GM12878 (cell line): ENCODE measurements around the gene CA5A. TPM values are rescaled to one million over a fixed set of nuclear protein-coding genes. Genes with fewer than 3 reads are reported as not detected.

Source experiments
- ATAC-seq: fragments of 200-7000 bp; cut with Tn5 transposase; 3 replicates; pipeline ENCODE4 v1.9.1; 2020; ENCODE audit warnings: mild to moderate bottlenecking, moderate library complexity
- BruUV-seq: library from RNA; stranded (reverse); fragments of 400-500 nt; replicated peaks from 2 replicates; lab custom pipeline; 2021; lab: Mats Ljungman, UMichigan
- CTCF ChIA-PET: fragments of 300-600 bp; sonication (Branson Sonifier 250); formaldehyde crosslinking; extraction: SDS; loops from one replicate; lab custom pipeline; 2021; ENCODE audit warnings: inconsistent platforms; lab: Yijun Ruan, JAX
- POLR2A ChIA-PET: fragments of 350-600 bp; formaldehyde crosslinking; extraction: SDS; loops from one replicate; lab custom pipeline; 2021; ENCODE audit warnings: inconsistent platforms; lab: Charles Lee
- RAD21 ChIA-PET: fragments of 300-600 bp; sonication (Branson Sonifier 250); formaldehyde crosslinking; loops from one replicate; lab custom pipeline; 2023; ENCODE audit warnings: antibody characterized with exemption; ENCODE audit not compliant: unreplicated experiment; lab: Charles Lee
- SMC1A ChIA-PET: fragments of 300-600 bp; sonication (Branson Sonifier 250); formaldehyde crosslinking; loops from one replicate; lab custom pipeline; 2023; ENCODE audit not compliant: unreplicated experiment, uncharacterized antibody; lab: Charles Lee
- DNase-seq: peaks from one replicate; pipeline ENCODE4 v3.0.0-alpha.2; 2011; ENCODE audit warnings: low read depth, low spot score
- FAIRE-seq: peaks from 3 replicates; lab custom pipeline; 2011; peaks lifted over from hg19 to GRCh38; lab: Jason Lieb, UNC
- H2AFZ ChIP-seq: 2 replicates; pipeline ENCODE4 v1.6.0; 2011; ENCODE audit warnings: low read depth, low read length, control low read depth; ENCODE audit not compliant: control insufficient read depth
- H3K27ac ChIP-seq: 2 replicates; pipeline ENCODE4 v1.5.1; 2011; ENCODE audit warnings: control low read depth; ENCODE audit not compliant: control insufficient read depth, insufficient read depth
- H3K27me3 ChIP-seq, 2 experiments: replicated peaks in 1 of 2; 2 replicates each; pipeline versions ENCODE4 v1.6.0 to v1.6.1; 2011; ENCODE audit warnings: low read length in 1 of 2; ENCODE audit not compliant: control insufficient read depth in 2 of 2, insufficient read depth in 2 of 2
- H3K36me3 ChIP-seq, 2 experiments: 2 replicates each; pipeline ENCODE4 v1.5.1; 2011; ENCODE audit warnings: low read length in 1 of 2; ENCODE audit not compliant: control insufficient read depth in 2 of 2, insufficient read depth in 2 of 2
- H3K4me1 ChIP-seq: 2 replicates; pipeline ENCODE4 v1.6.1; 2011; ENCODE audit warnings: mild to moderate bottlenecking, low read length, moderate library complexity, mixed read lengths; ENCODE audit not compliant: control insufficient read depth, insufficient read depth
- H3K4me2 ChIP-seq: 2 replicates; pipeline ENCODE4 v1.6.0; 2011; ENCODE audit warnings: control low read depth; ENCODE audit not compliant: control insufficient read depth, insufficient read depth
- H3K4me3 ChIP-seq: fragments of 200-600 bp; sonication (generic); 2 replicates; pipeline ENCODE4 v1.5.1; 2016
- H3K79me2 ChIP-seq: 2 replicates; pipeline ENCODE4 v1.6.0; 2011; ENCODE audit warnings: low read length; ENCODE audit not compliant: control insufficient read depth, insufficient read depth
- H3K9ac ChIP-seq: 2 replicates; pipeline ENCODE4 v1.8.0; 2011; ENCODE audit warnings: low read length, control low read depth, mixed read lengths; ENCODE audit not compliant: control insufficient read depth, insufficient read depth
- H3K9me3 ChIP-seq: replicated peaks from 3 replicates; pipeline ENCODE4 v1.5.1; 2011; ENCODE audit warnings: mild to moderate bottlenecking, low read length; ENCODE audit not compliant: control insufficient read depth, insufficient read depth
- H4K20me1 ChIP-seq: 2 replicates; pipeline ENCODE4 v1.6.0; 2011; ENCODE audit not compliant: control insufficient read depth, insufficient read depth
- ATF7 ChIP-seq: fragments of 450-650 bp; IDR thresholded peaks from 2 replicates; pipeline ENCODE4 v1.6.1; 2016; ENCODE audit warnings: low read depth, mild to moderate bottlenecking
- BRCA1 ChIP-seq: IDR thresholded peaks from 2 replicates; pipeline ENCODE4 v1.6.1; 2011; ENCODE audit warnings: low read depth, low read length, improper control_type of control experiment
- CBX3 ChIP-seq: fragments of 200-600 bp; sonication (generic); IDR thresholded peaks from 2 replicates; pipeline ENCODE4 v1.6.1; 2016; ENCODE audit warnings: low read depth, borderline replicate concordance
- CBX5 ChIP-seq: sonication (generic); IDR thresholded peaks from 2 replicates; pipeline ENCODE4 v1.6.1; 2016; ENCODE audit warnings: low read depth, moderate library complexity, mild to moderate bottlenecking, inconsistent platforms
- CHD4 ChIP-seq: fragments of 200-600 bp; sonication (generic); IDR thresholded peaks from 2 replicates; pipeline ENCODE4 v1.6.1; 2016; ENCODE audit warnings: mild to moderate bottlenecking
- CREM ChIP-seq: IDR thresholded peaks from 2 replicates; pipeline ENCODE4 v1.6.1; 2014; ENCODE audit warnings: antibody characterized with exemption, low read depth
- SMC3 ChIP-seq: IDR thresholded peaks from 2 replicates; pipeline ENCODE4 v1.6.1; 2011; ENCODE audit warnings: low read length, improper control_type of control experiment, borderline replicate concordance
- SREBF2 ChIP-seq: IDR thresholded peaks from 2 replicates; pipeline ENCODE4 v1.6.1; 2012; ENCODE audit warnings: mild to moderate bottlenecking, low read length
- SUPT20H ChIP-seq: IDR thresholded peaks from 2 replicates; pipeline ENCODE4 v1.6.1; 2011; ENCODE audit warnings: low read depth, mild to moderate bottlenecking, low read length, moderate library complexity, borderline replicate concordance; ENCODE audit not compliant: control insufficient read depth
- TCF12 ChIP-seq: IDR thresholded peaks from 2 replicates; pipeline ENCODE4 v1.6.1; 2011; ENCODE audit warnings: low read depth, mild to moderate bottlenecking, low read length
- WRNIP1 ChIP-seq: IDR thresholded peaks from 2 replicates; pipeline ENCODE4 v1.6.1; 2011; ENCODE audit warnings: low read depth, low read length, improper control_type of control experiment, borderline replicate concordance
- WGBS: methylation state at CpG from one replicate; pipeline ENCODE4 v1.1.6; 2016; ENCODE audit warnings: low lambda C conversion rate; ENCODE audit not compliant: insufficient replicate concordance, insufficient coverage; ENCODE audit errors: missing lambda C conversion rate; 5-methylcytosine and 5-hydroxymethylcytosine counted together
- in situ Hi-C: fragments of 300-500 bp; cut with MboI; formaldehyde crosslinking; loops from 9 replicates; pipeline ENCODE4 v1.14.3; 2018; ENCODE audit warnings: mixed read lengths
- intact Hi-C: fragments of 100-400 bp; cut with micrococcal nuclease; formaldehyde crosslinking; loops from one replicate; pipeline ENCODE4 v1.14.2; 2022; ENCODE audit not compliant: unreplicated experiment
- polyA plus RNA-seq, 11 experiments: library from polyadenylated mRNA; depleted of rRNA in 4 of 11; unstranded in 6 of 11; stranded (reverse) in 5 of 11; fragments of >200 nt; fragmentation: Nextera tagmentation in 4 of 11; fragmentation: Illumina TruSeq in 1 of 11; extraction: Ambion mirVana in 4 of 11; extraction: Trizol in 1 of 11; gene quantifications; 1 replicate in 1 of 11; 2 replicates in 10 of 11; pipeline versions ENCODE4 v1.2.1 to v1.2.3, GENCODE V29; 2011 to 2016; ENCODE audit warnings: inconsistent platforms in 2 of 11, missing spikeins in 2 of 11, low read depth in 1 of 11
- total RNA-seq, 4 experiments: library from RNA; depleted of rRNA in 3 of 4; stranded (reverse); fragments of >200 nt in 3 of 4; fragmentation: Illumina TruSeq in 1 of 4; extraction: Trizol in 1 of 4; gene quantifications; 2 replicates each; pipeline versions ENCODE4 v1.2.1 to v1.2.3, GENCODE V29; 2013 to 2021
- TF ChIP-seq, protein P1 (sequence below), 3 experiments: IDR thresholded peaks in 2 of 3; conservative IDR thresholded peaks in 1 of 3; 2 replicates each; pipeline ENCODE4 v1.5.1; 2011; ENCODE audit warnings: low read depth in 3 of 3, low read length in 3 of 3, mild to moderate bottlenecking in 3 of 3, control low read depth in 2 of 3, moderate library complexity in 2 of 3, inconsistent platforms in 1 of 3, mixed read lengths in 1 of 3; ENCODE audit not compliant: control insufficient read depth in 2 of 3, insufficient read depth in 1 of 3; ENCODE audit errors: extremely low read depth in 1 of 3
- TF ChIP-seq, protein P2 (sequence below): IDR thresholded peaks from 2 replicates; pipeline ENCODE4 v1.6.1; 2012; ENCODE audit warnings: improper control_type of control experiment, low read depth, low read length; ENCODE audit not compliant: insufficient replicate concordance
- TF ChIP-seq, protein P3 (sequence below): IDR thresholded peaks from 2 replicates; pipeline ENCODE4 v1.6.1; 2011; ENCODE audit warnings: low read depth, mild to moderate bottlenecking, low read length, moderate library complexity, borderline replicate concordance; ENCODE audit errors: extremely low read depth

The CA5A gene
- total and polyA plus RNA-seq, 10 of the 15 experiments (the other 5 are each of a cell fraction or from before 2014, with no cell fraction given) = not detected

DNA sequence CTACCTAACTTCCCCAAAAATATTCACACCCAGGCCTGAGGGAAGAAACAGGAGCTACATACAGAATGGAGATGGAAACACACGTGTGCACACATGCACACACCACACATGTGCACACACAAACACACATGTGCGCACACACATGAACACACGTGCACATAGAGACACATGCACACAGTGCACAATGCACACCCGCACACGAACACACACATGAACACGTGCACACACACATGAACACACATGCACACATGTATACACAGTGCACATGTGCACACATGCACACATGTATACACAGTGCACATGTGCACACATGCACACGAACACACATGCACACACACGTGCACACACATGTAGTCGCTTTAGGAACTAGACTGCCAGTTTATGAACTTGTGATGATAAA is 18.8 kb downstream of the CA5A start (continued):
- TF ChIP-seq, protein P1, sequence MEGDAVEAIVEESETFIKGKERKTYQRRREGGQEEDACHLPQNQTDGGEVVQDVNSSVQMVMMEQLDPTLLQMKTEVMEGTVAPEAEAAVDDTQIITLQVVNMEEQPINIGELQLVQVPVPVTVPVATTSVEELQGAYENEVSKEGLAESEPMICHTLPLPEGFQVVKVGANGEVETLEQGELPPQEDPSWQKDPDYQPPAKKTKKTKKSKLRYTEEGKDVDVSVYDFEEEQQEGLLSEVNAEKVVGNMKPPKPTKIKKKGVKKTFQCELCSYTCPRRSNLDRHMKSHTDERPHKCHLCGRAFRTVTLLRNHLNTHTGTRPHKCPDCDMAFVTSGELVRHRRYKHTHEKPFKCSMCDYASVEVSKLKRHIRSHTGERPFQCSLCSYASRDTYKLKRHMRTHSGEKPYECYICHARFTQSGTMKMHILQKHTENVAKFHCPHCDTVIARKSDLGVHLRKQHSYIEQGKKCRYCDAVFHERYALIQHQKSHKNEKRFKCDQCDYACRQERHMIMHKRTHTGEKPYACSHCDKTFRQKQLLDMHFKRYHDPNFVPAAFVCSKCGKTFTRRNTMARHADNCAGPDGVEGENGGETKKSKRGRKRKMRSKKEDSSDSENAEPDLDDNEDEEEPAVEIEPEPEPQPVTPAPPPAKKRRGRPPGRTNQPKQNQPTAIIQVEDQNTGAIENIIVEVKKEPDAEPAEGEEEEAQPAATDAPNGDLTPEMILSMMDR (IDR thresholded peaks at IDR 0.05 in 2 of 3, conservative IDR thresholded peaks at IDR 0.05 in 1 of 3; ENCODE audit: control insufficient read depth in 2 of 3, extremely low read depth in 1 of 3, insufficient read depth in 1 of 3, low read depth in 3 of 3, low read length in 3 of 3) = no peak
- TF ChIP-seq SUPT20H = no peak
- no peak for TF ChIP-seq SMC3
- TF ChIP-seq CREM = no peak

DNA sequence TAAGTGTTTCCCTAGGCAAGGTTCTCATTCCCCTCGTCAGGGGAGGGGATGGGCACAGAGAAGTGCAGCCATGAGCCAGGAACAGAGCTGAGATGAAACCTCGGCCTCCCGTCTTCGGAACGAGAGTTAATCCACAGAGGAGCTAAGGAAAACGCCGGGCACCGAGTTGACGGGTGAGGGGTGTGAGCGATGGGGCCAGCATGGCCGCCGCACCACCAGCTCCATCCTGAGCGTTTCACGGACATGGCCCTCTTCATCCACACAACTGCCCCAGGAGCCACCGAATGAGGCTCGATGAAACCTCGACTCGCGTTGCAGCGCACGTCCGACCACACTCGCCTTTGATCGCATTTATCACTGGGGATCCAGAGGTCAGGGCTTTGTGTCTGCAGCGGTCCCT is 21.5 kb downstream of the CA5A start:
- Histone ChIP-seq H3K4me1 (no peaks in the 10 kb centered on the region), H3K27ac (no peak overlapping the region), H3K4me3 (no peak overlapping the region), H3K36me3 (no peaks in the 10 kb centered on the region; a peak in 1 of 4 replicates), H4K20me1 (no peaks in the 10 kb centered on the region), H3K9me3 (no peaks in the 10 kb centered on the region), H3K4me2 (no peak overlapping the region), H3K79me2 (no peaks in the 10 kb centered on the region), H3K9ac (no peak overlapping the region), H2AFZ (no peak overlapping the region), H3K27me3 (no peaks in the 10 kb centered on the region)
- in situ Hi-C loops (no loop called here), intact Hi-C loops (no loop called here)
- 80% methylated on average over 18 of the region's 25 CpGs for WGBS
- SMC1A ChIA-PET = interaction anchor here (0.6 to 2.4 kb wide), 2 partner anchors 135 to 514 kb away, joined by 3 to 7 read pairs; no protein-coding TSS in a partner anchor
- BruUV-seq = no TSS peak
- FAIRE-seq (no peak), DNase-seq (no peak), ATAC-seq (no peak)
- CTCF ChIA-PET = interaction anchor here (1.2 to 1.7 kb wide), 2 partner anchors 43 to 136 kb away, joined by 4 to 7 read pairs; no protein-coding TSS in a partner anchor
- RAD21 ChIA-PET = no interaction called here
- POLR2A ChIA-PET = no interaction called here
- TF ChIP-seq CREM (no peak), SREBF2 (no peak), WRNIP1 (no peak), TCF12 (no peak), CHD4 (no peak), CBX5 (no peak), BRCA1 (no peak), CBX3 (no peak), ATF7 (no peak)
- TF ChIP-seq, protein P2, sequence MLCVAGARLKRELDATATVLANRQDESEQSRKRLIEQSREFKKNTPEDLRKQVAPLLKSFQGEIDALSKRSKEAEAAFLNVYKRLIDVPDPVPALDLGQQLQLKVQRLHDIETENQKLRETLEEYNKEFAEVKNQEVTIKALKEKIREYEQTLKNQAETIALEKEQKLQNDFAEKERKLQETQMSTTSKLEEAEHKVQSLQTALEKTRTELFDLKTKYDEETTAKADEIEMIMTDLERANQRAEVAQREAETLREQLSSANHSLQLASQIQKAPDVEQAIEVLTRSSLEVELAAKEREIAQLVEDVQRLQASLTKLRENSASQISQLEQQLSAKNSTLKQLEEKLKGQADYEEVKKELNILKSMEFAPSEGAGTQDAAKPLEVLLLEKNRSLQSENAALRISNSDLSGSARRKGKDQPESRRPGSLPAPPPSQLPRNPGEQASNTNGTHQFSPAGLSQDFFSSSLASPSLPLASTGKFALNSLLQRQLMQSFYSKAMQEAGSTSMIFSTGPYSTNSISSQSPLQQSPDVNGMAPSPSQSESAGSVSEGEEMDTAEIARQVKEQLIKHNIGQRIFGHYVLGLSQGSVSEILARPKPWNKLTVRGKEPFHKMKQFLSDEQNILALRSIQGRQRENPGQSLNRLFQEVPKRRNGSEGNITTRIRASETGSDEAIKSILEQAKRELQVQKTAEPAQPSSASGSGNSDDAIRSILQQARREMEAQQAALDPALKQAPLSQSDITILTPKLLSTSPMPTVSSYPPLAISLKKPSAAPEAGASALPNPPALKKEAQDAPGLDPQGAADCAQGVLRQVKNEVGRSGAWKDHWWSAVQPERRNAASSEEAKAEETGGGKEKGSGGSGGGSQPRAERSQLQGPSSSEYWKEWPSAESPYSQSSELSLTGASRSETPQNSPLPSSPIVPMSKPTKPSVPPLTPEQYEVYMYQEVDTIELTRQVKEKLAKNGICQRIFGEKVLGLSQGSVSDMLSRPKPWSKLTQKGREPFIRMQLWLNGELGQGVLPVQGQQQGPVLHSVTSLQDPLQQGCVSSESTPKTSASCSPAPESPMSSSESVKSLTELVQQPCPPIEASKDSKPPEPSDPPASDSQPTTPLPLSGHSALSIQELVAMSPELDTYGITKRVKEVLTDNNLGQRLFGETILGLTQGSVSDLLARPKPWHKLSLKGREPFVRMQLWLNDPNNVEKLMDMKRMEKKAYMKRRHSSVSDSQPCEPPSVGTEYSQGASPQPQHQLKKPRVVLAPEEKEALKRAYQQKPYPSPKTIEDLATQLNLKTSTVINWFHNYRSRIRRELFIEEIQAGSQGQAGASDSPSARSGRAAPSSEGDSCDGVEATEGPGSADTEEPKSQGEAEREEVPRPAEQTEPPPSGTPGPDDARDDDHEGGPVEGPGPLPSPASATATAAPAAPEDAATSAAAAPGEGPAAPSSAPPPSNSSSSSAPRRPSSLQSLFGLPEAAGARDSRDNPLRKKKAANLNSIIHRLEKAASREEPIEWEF = no peak
- TF ChIP-seq, protein P3, sequence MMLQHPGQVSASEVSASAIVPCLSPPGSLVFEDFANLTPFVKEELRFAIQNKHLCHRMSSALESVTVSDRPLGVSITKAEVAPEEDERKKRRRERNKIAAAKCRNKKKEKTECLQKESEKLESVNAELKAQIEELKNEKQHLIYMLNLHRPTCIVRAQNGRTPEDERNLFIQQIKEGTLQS = no peak
